ENCODE data around the gene GPSM1.

Gene GPSM1

GRCh38 chr9:136363949-136364748, 36.8 kb downstream of the GPSM1 start:
- DNase-seq = no peak

GRCh38 chr9:136364942-136365774, 37.8 kb downstream of the GPSM1 start:
- no peak for DNase-seq

GRCh38 chr9:136365775-136366222, 38.5 kb downstream of the GPSM1 start:
- DNase-seq = no peak

GRCh38 chr9:136366826-136367225, 39.5 kb downstream of the GPSM1 start:
- no peak for DNase-seq

GRCh38 chr9:136367296-136368145, 40.2 kb downstream of the GPSM1 start:
- DNase-seq = no peak

GRCh38 chr9:136368190-136368589, 40.9 kb downstream of the GPSM1 start:
- DNase-seq = no peak

GRCh38 chr9:136370037-136370436, 42.7 kb downstream of the GPSM1 start:
- DNase-seq = no peak

GRCh38 chr9:136370687-136371532, 43.6 kb downstream of the GPSM1 start:
- DNase-seq = no peak

- no peak for DNase-seq
Observed at GRCh38 chr9:136371533-136371880, 44.2 kb downstream of the GPSM1 start.

- DNase-seq = no peak
Observed at GRCh38 chr9:136372006-136372405, 44.7 kb downstream of the GPSM1 start.

GRCh38 chr9:136372561-136373299, 45.4 kb downstream of the GPSM1 start:
- DNase-seq = no peak

GRCh38 chr9:136373300-136374182, 46.2 kb downstream of the GPSM1 start, which contains the start of gene CARD9:
TSS of gene CARD9 (minus strand) at chr9:136373669. CDS start at chr9:136372078, 1,591 bp downstream.
- no peak for DNase-seq

GRCh38 chr9:136374183-136374575, 46.8 kb downstream of the GPSM1 start:
- no peak for DNase-seq

GRCh38 chr9:136375096-136375495, 47.8 kb downstream of the GPSM1 start:
- no peak for DNase-seq

GRCh38 chr9:136376457-136376856, 49.1 kb downstream of the GPSM1 start:
- no peak for DNase-seq

GRCh38 chr9:136377341-136378169, 50.2 kb downstream of the GPSM1 start:
- no peak for DNase-seq

- DNase-seq = no peak
Observed at GRCh38 chr9:136378170-136379002, 51.0 kb downstream of the GPSM1 start.

GRCh38 chr9:136379003-136379287, 51.6 kb downstream of the GPSM1 start:
- no peak for DNase-seq

- DNase-seq = no peak
Observed at GRCh38 chr9:136379401-136379800, 52.1 kb downstream of the GPSM1 start.
